ENCODE results near the gene MRPS16.

MRPS16 gene

DNA sequence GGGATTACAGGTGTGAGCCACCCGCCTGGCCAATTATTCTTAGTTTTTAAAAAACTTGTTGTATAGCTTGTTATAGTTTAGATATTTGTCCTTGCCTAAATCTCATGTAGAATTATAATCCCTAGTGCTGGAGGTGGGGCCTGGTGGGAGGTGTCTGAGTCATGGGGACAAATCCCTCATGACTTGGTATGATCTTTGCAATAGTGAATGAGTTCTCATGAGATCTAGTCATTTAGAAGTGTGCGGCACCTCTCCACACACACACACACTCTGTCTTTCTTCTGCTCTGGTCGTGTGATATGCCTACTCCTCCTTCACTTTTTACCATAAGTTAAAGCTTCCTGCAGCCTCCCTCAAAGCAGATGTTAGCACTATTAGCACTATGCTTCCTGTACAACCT, 47.4 kb downstream of the MRPS16 start:
- Histone ChIP-seq H3K36me3 (ENCODE audit: insufficient read depth, low read length) (no peaks in the 10 kb centered on the region), H3K9ac (ENCODE audit: insufficient read length) (no peak overlapping the region), H3K9me3 (ENCODE audit: low read depth, low read length) (no peaks in the 10 kb centered on the region), H3K27ac (no peak overlapping the region), H3K4me3 (no peak overlapping the region)
- TF ChIP-seq EZH2 (IDR thresholded peaks at IDR 0.05), result no peak
- no peak for TF ChIP-seq POLR2AphosphoS5 (IDR thresholded peaks at IDR 0.05; ENCODE audit: borderline replicate concordance, low read depth, low read length)
- TF ChIP-seq FOXP2 (optimal IDR thresholded peaks at IDR 0.05; ENCODE audit: control extremely low read depth, extremely low read length, insufficient read depth), result no peak
- no peak for DNase-seq (ENCODE audit: low read depth, low spot score)
